GM21825 (cell line): Measurements from ENCODE around the gene GNAZ.
"Not testable (repeated sequence)": the region's sequence is repeated elsewhere in the genome, so short reads cannot be mapped to it uniquely, and the experiment has no call there.

Source experiments
- ATAC-seq: cut with Tn5 transposase; IDR thresholded peaks from one replicate; pipeline ENCODE4 v1.9.1; 2021; ENCODE audit warnings: mild to moderate bottlenecking, moderate library complexity; ENCODE audit not compliant: unreplicated experiment

GNAZ gene

DNA sequence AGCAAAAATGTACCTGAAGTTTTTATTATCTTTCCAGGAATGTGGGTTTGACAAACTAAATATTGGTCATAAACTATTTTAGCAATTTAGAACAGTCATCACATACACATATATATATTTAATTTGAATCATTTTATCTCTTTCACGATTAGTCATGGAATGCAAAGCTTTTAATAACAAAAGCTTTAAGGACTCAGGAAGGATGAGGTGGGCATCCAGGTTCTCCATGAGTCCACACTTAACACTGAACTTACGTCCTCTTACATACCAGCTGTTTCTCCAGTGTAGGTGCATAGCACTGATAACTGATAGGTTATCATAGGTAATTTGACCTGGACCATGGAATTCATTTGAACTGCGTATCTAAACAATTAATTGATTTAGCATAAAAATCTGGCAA is 28.1 kb upstream of the GNAZ start:
- no peak for ATAC-seq

DNA sequence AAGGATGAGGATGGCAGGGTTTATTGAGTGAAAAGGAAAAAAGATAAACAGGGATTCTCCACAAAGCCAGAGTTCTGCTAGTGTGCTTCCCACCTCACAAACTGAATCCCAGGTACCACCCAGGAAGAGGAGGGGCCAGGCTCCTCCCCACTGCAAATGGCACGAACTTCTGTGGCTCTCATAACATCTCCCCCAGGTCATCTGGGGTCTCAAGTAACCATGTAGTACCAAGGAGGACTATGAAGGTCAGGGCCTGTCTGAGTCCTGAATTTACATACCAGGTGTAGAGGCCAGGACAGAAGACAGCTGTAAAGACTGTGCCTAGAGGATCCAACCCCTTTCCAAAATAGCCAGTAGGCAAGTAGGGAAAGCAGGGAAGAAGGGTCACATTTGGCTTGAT is 25.7 kb upstream of the GNAZ start:
- ATAC-seq, result no peak

DNA sequence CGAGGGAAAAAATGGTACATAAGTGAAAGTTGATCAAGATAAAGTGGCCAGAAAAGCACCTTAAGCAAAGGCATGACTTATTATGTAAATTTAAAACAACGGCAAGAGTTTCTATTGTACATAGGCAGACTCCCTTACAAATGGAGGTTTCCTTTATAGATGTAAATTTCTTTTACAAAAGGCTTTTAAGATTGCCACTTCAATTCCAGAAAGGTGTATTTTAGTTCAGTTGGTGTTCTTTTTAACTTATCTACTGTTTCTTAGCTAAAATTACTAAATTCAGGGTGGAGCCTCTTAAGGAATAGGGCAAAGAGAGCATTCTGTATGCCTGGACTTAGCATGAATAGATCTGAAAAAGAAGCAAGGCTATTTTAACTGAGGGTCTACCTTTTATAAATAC is 24.9 kb upstream of the GNAZ start:
- ATAC-seq, result no peak

DNA sequence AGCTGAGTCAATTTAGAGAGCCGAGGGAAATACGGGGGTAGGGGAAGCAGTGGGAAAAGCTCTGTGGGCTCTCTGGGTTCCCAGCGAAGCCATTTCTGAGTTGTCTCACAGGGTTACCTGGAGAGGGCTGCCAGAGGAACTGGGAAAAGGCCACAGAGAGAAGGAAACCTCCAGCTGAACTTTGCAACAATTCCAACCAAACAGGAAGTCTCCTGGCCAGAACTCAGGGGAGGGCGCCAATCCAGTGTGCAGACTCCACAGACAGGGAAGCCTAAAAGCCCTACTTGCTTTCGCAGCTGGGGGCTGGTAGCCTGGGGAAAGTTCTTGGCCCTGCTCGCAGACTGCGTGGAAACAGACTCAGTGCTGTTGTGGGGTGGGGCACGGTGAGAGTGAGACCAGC is 23.1 kb upstream of the GNAZ start:
- no peak for ATAC-seq

DNA sequence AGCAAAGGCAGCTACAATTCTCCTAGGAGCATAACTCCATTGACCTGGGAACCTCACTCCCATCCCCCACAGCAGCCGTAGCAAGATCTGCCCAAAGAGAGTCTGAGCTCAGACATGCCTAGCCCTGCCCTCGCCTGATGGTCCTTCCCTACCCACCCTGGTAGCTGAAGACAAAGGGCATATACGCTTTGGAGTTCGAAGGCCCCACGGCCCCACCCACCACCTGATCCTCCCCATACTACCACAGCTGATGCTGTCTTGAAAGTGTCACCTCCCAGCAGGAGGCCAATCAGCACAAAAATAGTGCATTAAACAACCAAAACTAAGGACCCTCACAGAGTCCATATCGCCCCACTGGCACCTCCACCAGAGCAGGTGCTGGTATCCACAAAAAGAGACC is 22.6 kb upstream of the GNAZ start:
- ATAC-seq, result no peak

DNA sequence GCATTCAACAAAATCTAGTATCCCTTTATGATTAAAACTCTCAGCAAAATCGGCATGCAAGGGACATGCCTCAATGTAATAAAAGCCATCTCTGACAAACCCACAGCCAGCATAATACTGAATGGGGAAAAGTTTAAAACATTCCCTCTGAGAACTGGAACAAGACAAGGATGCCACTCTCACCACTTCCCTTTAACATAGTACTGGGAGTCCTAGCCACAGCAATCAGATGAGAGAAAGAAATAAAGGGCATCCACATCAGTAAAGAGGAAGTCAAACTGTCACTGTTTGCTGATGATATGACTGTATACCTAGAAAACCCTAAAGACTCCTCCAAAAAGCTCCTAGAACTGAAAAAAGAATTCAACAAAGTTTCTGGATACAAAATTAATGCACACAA is 19.8 kb upstream of the GNAZ start:
- ATAC-seq, result not testable (repeated sequence)

DNA sequence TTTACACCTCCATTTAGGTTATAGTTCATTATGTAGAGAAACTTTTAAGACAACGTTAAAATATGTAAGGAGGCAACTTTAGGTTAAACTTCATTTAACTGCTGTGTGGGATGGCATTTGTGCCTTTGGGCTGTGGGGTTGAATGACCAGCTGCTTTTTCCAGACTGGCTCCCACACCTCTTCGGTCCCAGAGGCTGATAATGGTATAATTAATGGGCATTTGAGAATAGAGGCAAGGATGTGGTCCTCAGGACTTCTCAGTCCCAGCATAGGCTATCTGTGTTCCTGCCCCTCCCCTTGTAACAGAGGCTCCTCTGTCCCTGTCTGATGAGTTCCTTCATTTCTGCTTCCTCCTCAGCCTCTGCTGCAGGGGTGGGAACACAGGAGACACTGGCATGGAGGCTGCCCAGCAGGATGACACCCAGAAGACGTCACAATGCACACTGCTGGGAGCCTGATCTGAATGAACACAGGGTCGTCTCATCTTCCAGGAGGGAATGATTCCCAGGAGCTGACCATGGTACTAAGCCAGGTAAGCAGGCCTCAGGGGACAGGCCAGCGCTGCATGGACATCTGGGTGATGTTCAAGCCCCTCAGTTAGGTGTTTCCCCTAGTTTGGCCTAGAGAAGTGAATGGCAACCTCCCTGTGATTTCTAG is 17.1 kb upstream of the GNAZ start:
- ATAC-seq, result no peak

DNA sequence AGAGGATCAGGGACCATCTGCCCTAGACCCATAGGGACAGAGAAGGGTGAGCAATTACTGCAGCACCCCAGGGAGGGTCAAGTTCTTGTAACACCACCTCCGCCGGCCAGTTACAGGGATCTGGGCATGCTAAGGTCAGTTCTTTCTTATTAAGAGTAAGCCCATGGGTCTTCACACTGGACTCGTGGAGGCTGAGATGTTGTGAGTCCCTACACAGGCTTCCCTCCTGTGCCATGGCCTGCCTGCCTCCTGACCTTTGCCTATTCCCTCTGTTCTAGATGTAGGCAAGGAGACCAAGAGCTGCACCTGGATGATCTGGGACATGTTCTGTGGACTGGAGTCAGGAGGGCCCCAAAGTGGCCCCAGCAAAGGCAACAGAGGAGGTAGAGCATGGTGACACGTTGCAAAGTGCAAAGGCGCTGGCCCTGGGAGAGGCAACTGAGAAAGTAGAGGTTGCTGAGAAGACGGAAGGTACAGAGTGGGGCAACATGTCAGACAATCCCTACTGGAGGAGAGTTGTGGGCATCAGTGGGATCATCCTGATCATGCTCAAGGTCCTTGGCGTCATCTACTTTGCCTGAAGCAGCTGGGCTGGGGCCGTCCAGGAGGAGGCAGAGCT is 16.3 kb upstream of the GNAZ start:
- ATAC-seq, result no peak

DNA sequence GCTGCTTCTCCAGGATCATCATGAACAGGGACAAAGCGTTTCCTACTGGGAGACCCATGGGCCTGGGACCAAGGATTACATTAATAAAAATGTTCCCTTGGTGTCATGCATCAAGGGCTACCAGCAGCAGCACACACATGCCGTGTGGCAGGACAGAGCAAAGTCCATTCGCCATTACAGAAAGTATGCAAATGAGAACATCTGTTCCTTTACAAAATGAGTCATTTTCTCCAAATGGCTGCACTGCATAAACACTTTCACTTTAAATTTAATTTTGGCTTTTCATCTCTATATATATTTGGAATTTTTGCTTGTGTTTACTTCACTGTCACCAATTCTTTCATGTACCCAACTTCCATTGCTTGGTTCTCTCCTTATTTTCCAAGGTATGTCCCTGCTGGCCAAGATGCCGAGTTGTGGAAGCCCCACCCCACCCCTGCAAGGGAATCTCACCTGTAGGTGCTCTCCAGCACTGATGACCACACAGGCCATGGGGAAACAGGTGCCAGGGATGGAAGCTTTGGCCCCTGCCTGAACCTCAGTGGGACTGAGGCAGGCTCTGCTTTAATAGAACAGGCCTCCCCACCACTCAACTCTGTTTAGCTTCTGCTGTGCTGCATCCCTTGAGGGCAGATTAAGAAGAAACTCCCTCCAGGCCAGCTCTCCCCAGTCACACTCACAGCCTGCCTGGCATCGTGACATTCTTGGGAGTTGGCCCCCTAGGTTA is 15.6 kb upstream of the GNAZ start:
- ATAC-seq, result no peak

DNA sequence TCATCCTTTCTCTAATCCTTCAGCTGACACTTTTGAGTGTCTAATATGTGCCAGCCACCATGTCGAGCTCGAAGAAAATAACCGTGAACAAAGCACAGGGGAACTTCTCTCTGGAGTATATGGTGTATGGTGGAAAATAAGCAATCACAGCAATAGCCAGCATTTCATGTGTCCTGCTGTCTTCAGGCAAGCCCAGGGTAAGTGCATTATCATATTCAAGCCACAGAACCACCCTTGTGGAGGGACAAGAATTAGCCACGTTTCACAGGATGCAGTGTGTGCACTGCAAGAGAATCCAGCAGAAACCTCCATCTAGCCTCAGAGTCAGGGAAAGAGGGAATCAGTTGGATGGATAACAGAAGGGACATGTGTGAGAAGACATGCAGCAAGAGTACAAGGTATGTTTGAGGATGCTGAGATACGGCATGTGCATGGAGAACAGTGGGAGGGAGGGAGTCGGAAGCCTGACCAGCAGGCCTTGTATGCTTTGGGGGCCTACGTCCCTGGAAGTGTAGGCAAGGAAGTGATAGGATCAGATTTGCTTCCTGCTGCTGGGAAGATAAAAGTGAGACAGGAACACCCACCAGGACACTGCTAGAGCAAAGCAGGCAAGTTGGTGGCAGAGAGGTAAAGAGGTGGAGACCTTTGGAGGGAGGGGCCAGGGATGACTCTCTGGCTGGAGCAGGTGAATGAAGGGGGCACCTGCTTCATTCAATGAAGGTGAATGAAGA is 14.7 kb upstream of the GNAZ start:
- ATAC-seq, result no peak

DNA sequence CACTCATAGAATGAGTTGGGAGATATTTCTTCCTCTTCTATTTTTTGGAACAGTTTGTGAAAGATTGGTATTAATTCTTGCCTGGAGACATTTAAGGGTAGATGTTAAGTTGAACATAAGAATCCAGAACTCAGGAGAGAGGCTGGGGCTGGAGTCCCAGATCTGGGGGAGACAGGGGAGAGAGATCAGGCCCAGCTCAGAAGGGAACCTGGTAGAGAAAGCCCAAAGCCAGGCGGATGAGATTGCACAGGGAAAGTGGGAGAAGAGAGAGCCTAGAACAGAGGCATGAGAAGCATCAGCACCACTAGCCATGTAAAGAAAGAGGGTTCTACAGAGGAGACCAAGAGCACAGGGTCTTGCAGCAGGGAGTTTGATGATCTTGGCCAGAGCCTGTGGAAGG is 13.0 kb upstream of the GNAZ start:
- ATAC-seq, result no peak

DNA sequence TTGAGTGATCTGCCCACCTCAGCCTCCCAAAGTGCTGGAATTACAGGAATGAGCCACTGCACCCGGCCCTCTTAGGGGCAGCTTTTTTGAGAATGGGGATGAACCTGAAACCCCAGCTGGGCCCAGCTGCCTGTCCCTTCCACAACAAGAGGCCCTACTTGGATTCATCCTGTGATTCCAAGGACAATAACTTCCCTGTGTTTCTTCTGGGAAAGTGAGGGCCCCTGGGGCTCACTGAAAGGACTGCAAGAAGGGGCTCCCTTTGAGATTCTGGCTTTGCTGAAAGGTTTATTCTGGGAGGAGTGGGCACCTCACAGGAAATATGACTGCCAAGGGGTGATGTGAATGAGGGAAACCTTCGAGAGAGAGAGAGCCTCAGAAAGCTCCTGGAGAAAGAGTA is 12.3 kb upstream of the GNAZ start:
- no peak for ATAC-seq

DNA sequence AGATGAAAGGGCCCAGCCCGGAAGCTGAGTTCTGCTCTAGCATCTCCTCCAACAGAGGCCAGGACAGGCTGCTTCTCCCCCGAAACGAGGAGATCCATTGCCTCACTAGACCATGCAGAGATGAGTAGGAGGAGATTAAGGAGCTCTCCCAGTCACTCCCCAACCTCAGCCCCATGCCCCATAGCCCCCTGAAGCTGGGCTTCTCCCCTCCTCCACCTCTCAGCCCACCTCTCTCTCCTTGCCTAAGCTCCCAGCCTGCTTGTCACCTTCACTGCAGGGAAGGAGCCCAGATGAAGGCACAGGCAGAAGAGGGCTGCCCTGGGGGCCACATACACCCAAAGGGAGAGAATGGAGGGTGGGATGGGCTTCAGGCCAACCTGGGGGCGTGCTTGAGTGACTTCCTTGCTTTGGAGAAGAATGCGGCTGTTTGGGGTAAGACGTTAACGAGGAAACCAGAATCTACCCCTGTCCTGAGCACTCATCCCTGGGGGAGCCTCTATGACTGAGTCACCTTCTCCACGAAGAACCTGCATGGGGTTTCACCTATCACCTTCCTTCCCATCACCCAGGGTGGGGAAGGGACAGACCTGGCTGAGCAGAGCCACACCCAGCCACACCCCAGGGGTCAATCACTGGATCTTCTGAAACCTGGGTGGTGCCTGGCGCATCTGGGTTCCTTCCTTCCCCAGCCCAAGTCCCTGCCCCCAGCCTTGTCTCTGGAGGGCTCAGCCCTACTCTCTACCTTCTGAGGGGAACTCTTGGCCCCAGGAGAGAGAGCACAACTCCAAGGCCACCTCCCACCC is 11.6 kb upstream of the GNAZ start:
- no peak for ATAC-seq

DNA sequence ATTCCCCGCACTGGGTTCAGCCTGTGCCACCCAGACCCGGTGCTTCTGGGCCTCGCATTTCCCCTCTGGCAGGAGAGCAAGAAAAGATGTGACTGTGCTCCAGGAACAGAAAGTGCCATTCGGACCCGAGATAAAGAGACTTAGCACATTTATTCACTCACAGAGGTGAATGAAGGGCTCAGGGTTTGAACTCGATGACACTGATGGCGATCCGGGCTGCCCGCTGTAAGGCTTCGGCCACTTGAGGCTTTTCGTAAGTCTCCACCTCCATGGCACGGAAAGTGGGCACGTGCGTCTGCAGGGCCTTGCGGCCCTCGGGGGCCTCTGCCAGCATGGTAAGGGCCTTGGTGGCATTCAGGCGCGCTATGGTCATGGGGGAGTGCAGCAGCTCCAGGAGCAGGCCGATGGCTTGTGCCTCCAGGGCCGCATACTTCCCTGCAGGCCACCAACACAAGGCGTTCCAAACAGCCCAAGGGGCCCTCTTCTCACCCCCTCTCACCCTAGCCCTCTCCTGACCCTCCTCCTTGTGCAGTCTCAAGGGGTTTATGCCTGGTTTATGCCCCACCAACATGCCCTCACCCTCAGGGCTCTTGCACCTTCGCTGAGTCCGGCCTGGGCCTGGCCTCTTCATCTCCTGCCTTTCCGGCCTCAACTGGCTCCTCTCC is 10.9 kb upstream of the GNAZ start:
- no peak for ATAC-seq

DNA sequence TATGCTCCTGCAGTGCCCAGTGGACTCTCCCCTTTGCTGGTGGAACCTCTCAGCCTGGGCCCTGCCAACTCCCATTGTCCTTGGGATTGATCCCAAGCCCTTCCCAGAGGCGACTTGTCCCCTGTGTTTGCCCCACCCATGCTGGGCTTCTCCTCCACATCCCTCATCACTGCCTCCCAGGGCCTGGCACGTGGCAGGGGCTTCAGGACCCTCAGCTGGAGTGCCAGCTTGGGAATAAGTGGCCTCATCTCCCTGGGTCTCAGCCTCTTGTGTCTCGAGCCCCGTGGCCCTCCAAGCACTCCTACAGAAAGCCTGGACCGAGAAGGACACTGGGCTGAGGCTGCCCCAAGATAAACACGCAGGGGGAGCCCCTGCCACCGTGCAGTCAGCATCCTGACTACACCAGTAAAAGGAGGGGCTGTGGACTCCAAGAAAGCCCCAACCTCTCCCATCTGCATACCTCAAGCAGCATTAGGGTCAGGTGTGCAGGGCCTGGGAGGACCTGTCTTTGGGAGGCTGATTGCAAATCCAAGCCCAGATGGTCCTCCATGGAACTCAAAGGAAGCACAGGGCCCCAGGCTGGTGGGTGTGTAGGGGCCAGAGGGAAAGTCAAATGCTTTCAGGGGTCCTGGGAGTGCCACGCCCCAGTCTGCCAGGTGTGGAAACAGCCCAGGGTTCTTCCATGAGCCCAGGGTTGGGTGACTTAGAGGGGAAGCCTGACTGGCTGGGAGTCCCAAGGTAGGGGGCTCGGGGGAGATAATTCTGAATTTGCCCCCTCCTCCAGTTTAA is 9.5 kb upstream of the GNAZ start:
- no peak for ATAC-seq

DNA sequence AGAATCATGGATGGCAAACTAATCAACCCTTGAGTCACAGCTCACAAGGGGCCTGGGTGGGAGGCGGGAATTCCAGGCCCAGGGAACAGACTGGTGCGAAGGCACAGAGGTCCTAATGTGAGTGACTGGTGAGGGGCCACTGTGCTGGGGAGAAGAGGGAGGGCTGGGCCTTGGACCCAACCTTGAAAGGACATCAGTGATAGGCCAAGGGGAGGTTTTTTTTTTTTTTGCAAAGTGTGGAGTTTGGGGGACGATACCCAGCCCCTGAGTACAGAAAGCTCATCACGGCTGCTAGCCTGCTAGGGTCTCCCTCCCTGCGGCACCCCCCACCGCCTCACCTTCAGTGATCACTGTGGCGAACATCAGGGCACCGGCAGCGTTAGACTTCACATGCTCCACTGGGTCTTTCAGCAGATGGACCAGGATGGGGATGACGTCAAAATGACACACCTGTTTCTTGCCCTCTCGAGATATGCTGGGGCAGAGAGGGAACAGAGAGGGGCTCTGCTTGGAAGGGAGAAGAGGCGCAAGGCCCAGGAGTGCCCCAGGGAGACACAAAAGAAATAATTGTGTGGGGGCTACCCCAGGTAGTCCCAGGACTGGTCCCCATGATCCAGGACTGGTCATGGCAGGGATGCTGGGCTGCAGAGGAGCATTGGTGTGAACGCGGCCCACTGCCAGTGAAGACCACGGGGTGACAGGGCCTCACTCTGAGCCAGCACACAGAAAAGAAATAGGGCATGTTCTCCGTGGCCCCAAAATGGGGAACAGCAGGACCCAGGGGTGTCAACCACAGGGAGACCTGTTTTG is 8.6 kb upstream of the GNAZ start:
- no peak for ATAC-seq

DNA sequence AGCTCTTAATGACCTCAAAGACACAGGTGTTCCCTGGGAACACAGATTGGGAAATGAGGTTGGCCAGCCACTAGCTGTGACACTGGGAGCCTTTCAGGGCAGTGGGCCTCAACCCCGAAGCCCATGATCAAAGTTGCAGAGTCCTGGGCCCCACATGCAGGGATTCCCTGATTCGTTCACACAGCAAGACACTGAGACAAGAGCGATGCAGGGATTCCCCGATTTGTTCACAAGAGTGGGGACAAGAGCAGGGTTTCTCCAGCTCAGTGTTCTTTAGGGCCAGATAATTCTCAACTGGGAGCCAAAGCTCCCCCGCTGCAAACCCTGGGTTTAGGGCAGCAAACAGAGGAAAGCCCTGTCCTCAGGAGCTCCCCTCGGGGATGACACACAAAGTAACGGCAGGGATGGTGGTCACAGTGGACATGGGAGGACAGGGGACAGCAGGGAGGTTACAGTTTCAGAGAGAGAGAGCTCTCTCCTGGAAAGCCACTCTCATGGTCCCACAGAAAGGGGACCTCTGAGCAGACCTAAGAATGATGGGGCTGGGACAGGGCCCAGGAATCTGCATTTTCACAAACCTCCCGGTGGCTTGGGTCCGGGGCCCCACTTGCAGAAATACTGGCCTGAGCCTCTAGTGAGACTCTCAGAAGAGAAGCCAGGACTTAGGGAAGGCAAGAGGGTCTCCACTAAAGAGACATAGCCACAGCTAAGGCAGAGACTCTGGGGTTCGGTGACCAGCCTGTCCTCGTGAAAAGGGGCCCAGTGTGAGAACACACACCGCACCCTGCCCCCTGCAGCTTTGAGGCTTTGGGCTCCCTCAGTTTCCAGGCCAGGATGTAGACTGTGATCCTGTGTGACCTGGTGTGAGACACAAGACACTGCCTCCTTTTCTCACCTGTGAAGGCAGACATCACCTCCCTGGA is 7.4 kb upstream of the GNAZ start:
- ATAC-seq, result no peak
